Body of pancreas (tissue), 4 donors: ENCODE data around the gene LINGO4. TPM values are rescaled to one million over a fixed set of nuclear protein-coding genes. Genes with fewer than 3 reads are reported as not detected.

Source experiments
- ATAC-seq: fragments of 150-250 bp; one replicate; pipeline ENCODE4 v1.9.1; 2016
- DNase-seq, 4 donors: peaks; one replicate each; pipeline ENCODE4 v3.0.0-alpha.2; 2019
- H3K27ac ChIP-seq, 4 donors: fragments of 200-600 bp; sonication (generic); 1 replicate in 3 of 4; 2 replicates in 1 of 4; pipeline versions ENCODE4 v1.5.1 to v1.6.1; 2016 to 2019; ENCODE audit warnings: mild to moderate bottlenecking in 1 of 4, mixed read lengths in 1 of 4, moderate library complexity in 1 of 4
- H3K27me3 ChIP-seq, 2 donors: fragments of 200-600 bp; sonication (generic); one replicate each; pipeline ENCODE4 v1.6.0; 2016; ENCODE audit warnings: mild to moderate bottlenecking in 1 of 2
- H3K36me3 ChIP-seq, 2 donors: fragments of 200-600 bp; sonication (generic); replicated peaks in 1 of 2; 2 replicates each; pipeline ENCODE4 v1.5.1; 2016; ENCODE audit warnings: low read depth in 2 of 2; ENCODE audit not compliant: insufficient read depth in 1 of 2
- H3K4me1 ChIP-seq: fragments of 200-600 bp; sonication (generic); one replicate; pipeline ENCODE4 v1.6.0; 2016
- H3K4me3 ChIP-seq, 2 donors: fragments of 200-600 bp; sonication (generic); 1 replicate in 1 of 2; 2 replicates in 1 of 2; pipeline ENCODE4 v1.5.1; 2016 to 2019
- H3K9me3 ChIP-seq, 3 donors: fragments of 200-600 bp; sonication (generic); 1 replicate in 2 of 3; 2 replicates in 1 of 3; pipeline ENCODE4 v1.5.1; 2016
- CTCF ChIP-seq, 7 experiments: fragments of 450-650 bp in 4 of 7; fragments of 200-600 bp in 3 of 7; sonication (generic) in 3 of 7; IDR thresholded peaks; one replicate each; pipeline ENCODE4 v1.5.1; 2016 to 2019; ENCODE audit warnings: antibody characterized with exemption in 7 of 7
- POLR2A ChIP-seq, 3 donors: fragments of 450-650 bp; IDR thresholded peaks; one replicate each; pipeline ENCODE4 v1.6.1; 2016; ENCODE audit warnings: antibody characterized with exemption in 3 of 3, mild to moderate bottlenecking in 2 of 3
- WGBS, 2 donors: methylation state at CpG; one replicate each; pipeline ENCODE4 v1.1.5; 2017; 5-methylcytosine and 5-hydroxymethylcytosine counted together
- intact Hi-C: fragments of 100-400 bp; cut with DNase I; formaldehyde crosslinking; loops from one replicate; pipeline ENCODE4 v1.15.1; 2023
- small RNA-seq: library from RNA; depleted of rRNA; stranded (forward); fragments of <200 nt; gene quantifications from one replicate; pipeline ENCODE3, GENCODE V24; 2016
- total RNA-seq, 2 donors: library from RNA; depleted of rRNA; stranded (reverse); fragments of >200 nt; gene quantifications; one replicate each; pipeline ENCODE4 v1.1.0, GENCODE V29; 2016

The LINGO4 gene
- total RNA-seq, 2 donors from 2014 or later = 0.66 to 1.6 TPM

GRCh38 chr1:151760597-151761385, 44.4 kb downstream of the LINGO4 start:
- Histone ChIP-seq H3K4me3 (no peak overlapping the region), H3K4me1 (peaks cover 14% of the 10 kb centered on the region), H3K27ac (no peak overlapping the region), H3K36me3 (peaks cover 0 to 8% of the 10 kb centered on the region in 2 donors), H3K27me3 (no peaks in the 10 kb centered on the region), H3K9me3 (no peaks in the 10 kb centered on the region)
- 88 to 90% methylated on average over 7 of the region's 7 CpGs for WGBS, 2 donors
- no peak for DNase-seq
- ATAC-seq = no peak
- TF ChIP-seq POLR2A (IDR thresholded peaks at IDR 0.05) (no peak), CTCF (IDR thresholded peaks at IDR 0.05) (no peak)
- intact Hi-C loops = no loop called here

- intact Hi-C loops = no loop called here
- DNase-seq (no peak), ATAC-seq (no peak)
- H3K27me3 ChIP-seq = no peaks in the 10 kb centered on the region
- H3K4me3 ChIP-seq = no peak overlapping the region
- no peak for TF ChIP-seq POLR2A (IDR thresholded peaks at IDR 0.05)
- no peak for TF ChIP-seq CTCF (IDR thresholded peaks at IDR 0.05)
- H3K4me1 ChIP-seq = peaks cover 10% of the 10 kb centered on the region
- H3K9me3 ChIP-seq = no peaks in the 10 kb centered on the region
- H3K36me3 ChIP-seq = peaks cover 0 to 8% of the 10 kb centered on the region in 2 donors
- no peak overlapping the region for H3K27ac ChIP-seq
Measured at GRCh38 chr1:151759241-151759640, 46.0 kb downstream of the LINGO4 start.

GRCh38 chr1:151756291-151756690, 48.9 kb downstream of the LINGO4 start:
- Histone ChIP-seq H3K4me1 (no peaks in the 10 kb centered on the region), H3K4me3 (no peak overlapping the region), H3K27ac (no peak overlapping the region), H3K27me3 (no peaks in the 10 kb centered on the region), H3K9me3 (no peaks in the 10 kb centered on the region), H3K36me3 (peaks cover 0 to 8% of the 10 kb centered on the region in 2 donors)
- TF ChIP-seq CTCF (IDR thresholded peaks at IDR 0.05) (no peak), POLR2A (IDR thresholded peaks at IDR 0.05) (no peak)
- intact Hi-C loops = no loop called here
- 55 to 67% methylated on average over 1 of the region's 1 CpG for WGBS, 2 donors
- no peak for ATAC-seq
- no peak for DNase-seq

Small RNAs within 50 kb of the gene (small RNA-seq; reads per million reads assigned to genes)
- gene RF00019 = not detected

Other genes with a start within 250 kb of the LINGO4 start
- 10 to 100 TPM; 22.3 to 25.7 TPM for gene SNX27, start 193.4 kb downstream of the LINGO4 start, total RNA-seq
- 10 to 100 TPM in 1 of 2 donors, 1 to 10 TPM in 1; 1.6 to 48.1 TPM for gene CELF3, start 88.6 kb downstream of the LINGO4 start, total RNA-seq
- not detected for gene RIIAD1, start 83.9 kb downstream of the LINGO4 start, total RNA-seq
- 10 to 100 TPM; 24.6 to 40.2 TPM for gene MRPL9, start 41.9 kb downstream of the LINGO4 start, total RNA-seq
- gene TDRKH, start 14.9 kb downstream of the LINGO4 start, total RNA-seq = 1 to 10 TPM; 2.6 to 4.0 TPM
- gene RORC, start 26.4 kb upstream of the LINGO4 start, total RNA-seq = 10 to 100 TPM; 32.3 to 51.4 TPM
- 1 to 10 TPM in 1 of 2 donors, under 1 TPM in 1; 0.26 to 2.6 TPM for gene C2CD4D, start 34.4 kb upstream of the LINGO4 start, total RNA-seq
- gene THEM5, start 48.3 kb upstream of the LINGO4 start, total RNA-seq = not detected
- 10 to 100 TPM; 11.9 to 30.3 TPM for gene THEM4, start 104.1 kb upstream of the LINGO4 start, total RNA-seq
- 100 to 1,000 TPM in 1 of 2 donors, 10 to 100 TPM in 1; 40.7 to 105 TPM for gene S100A10, start 188.4 kb upstream of the LINGO4 start, total RNA-seq
- 100 to 1,000 TPM in 1 of 2 donors, 10 to 100 TPM in 1; 76.1 to 101 TPM for gene S100A11, start 231.6 kb upstream of the LINGO4 start, total RNA-seq